ENCODE results near the gene ZBTB8B. TPM values are rescaled to one million over a fixed set of nuclear protein-coding genes. Genes with fewer than 3 reads are reported as not detected.
"Not testable (repeated sequence)": the region's sequence is repeated elsewhere in the genome, so short reads cannot be mapped to it uniquely, and the experiment has no call there.

ZBTB8B gene
- total and polyA plus RNA-seq, 7 donors = under 0.01 TPM; not detected in 5

GRCh38 chr1:32431736-32432400 is 33.0 kb upstream of the ZBTB8B start:
- no peak for TF ChIP-seq CTCF (IDR thresholded peaks at IDR 0.05)
- Histone ChIP-seq H3K9me3 (no peaks in the 10 kb centered on the region), H3K27ac (no peak overlapping the region), H3K36me3 (ENCODE audit: insufficient read depth in 1 of 2, low read depth in 1 of 2) (no peaks in the 10 kb centered on the region), H3K27me3 (ENCODE audit: insufficient read depth in 3 of 3, low read length in 2 of 3) (no peaks in the 10 kb centered on the region), H3K4me3 (no peak overlapping the region), H3K4me1 (peaks cover under 1% of the 10 kb centered on the region)
- 51 to 57% (median 54%) methylated on average over 4 of the region's 4 CpGs for WGBS, 3 donors
- ATAC-seq = no peak
- intact Hi-C loops (cut with DNase I) = no loop called here
- no peak for DNase-seq

GRCh38 chr1:32438136-32438535 is 26.7 kb upstream of the ZBTB8B start:
- Histone ChIP-seq H3K27ac (no peak overlapping the region), H3K4me1 (no peaks in the 10 kb centered on the region), H3K9me3 (no peaks in the 10 kb centered on the region), H3K27me3 (ENCODE audit: insufficient read depth in 3 of 3, low read length in 2 of 3) (peaks cover 0 to 10% (median 0%) of the 10 kb centered on the region in 3 donors), H3K4me3 (no peak overlapping the region), H3K36me3 (ENCODE audit: insufficient read depth in 1 of 2, low read depth in 1 of 2) (no peaks in the 10 kb centered on the region)
- ATAC-seq (no peak), DNase-seq (no peak)
- intact Hi-C loops (cut with DNase I) = no loop called here
- 47 to 76% (median 67%) methylated on average over 1 of the region's 1 CpG for WGBS, 3 donors
- TF ChIP-seq CTCF (IDR thresholded peaks at IDR 0.05) = no peak

GRCh38 chr1:32438777-32439176 is 26.1 kb upstream of the ZBTB8B start:
- H3K9me3 ChIP-seq; ATAC-seq; H3K27ac ChIP-seq; H3K4me1 ChIP-seq; DNase-seq; H3K27me3 ChIP-seq (ENCODE audit: insufficient read depth in 3 of 3, low read length in 2 of 3); intact Hi-C loops (cut with DNase I); H3K4me3 ChIP-seq; H3K36me3 ChIP-seq (ENCODE audit: insufficient read depth in 1 of 2, low read depth in 1 of 2): not testable (repeated sequence)
- 87 to 97% (median 92%) methylated on average over 4 of the region's 4 CpGs for WGBS, 3 donors

- intact Hi-C loops (cut with DNase I) = loop anchor here in 1 of 2 donors (10.0 kb wide), 1 partner anchor 183 kb away; no protein-coding TSS in a partner anchor
- H3K9me3 ChIP-seq; H3K4me1 ChIP-seq; H3K27me3 ChIP-seq (ENCODE audit: insufficient read depth in 3 of 3, low read length in 2 of 3); H3K4me3 ChIP-seq; H3K36me3 ChIP-seq (ENCODE audit: insufficient read depth in 1 of 2, low read depth in 1 of 2); H3K27ac ChIP-seq; ATAC-seq; DNase-seq: not testable (repeated sequence)
- 88 to 90% (median 90%) methylated on average over 10 of the region's 10 CpGs for WGBS, 3 donors
Observed at GRCh38 chr1:32441467-32441866, 23.4 kb upstream of the ZBTB8B start.

GRCh38 chr1:32447469-32448185 is 17.2 kb upstream of the ZBTB8B start:
- H3K27ac ChIP-seq = no peak overlapping the region
- H3K4me3 ChIP-seq = peak overlapping the region; percentile 15
- ATAC-seq (peak in 2 of 4 donors; percentile 30 to 70), DNase-seq (no peak)
- H3K9me3 ChIP-seq = peaks cover 2% of the 10 kb centered on the region
- intact Hi-C loops (cut with DNase I) = loop anchor here in 1 of 2 donors (10.0 kb wide), 1 partner anchor 177 kb away; no protein-coding TSS in a partner anchor
- H3K36me3 ChIP-seq (ENCODE audit: insufficient read depth in 1 of 2, low read depth in 1 of 2) = no peaks in the 10 kb centered on the region
- no peak for TF ChIP-seq CTCF (IDR thresholded peaks at IDR 0.05)
- no peaks in the 10 kb centered on the region for H3K27me3 ChIP-seq (ENCODE audit: insufficient read depth in 3 of 3, low read length in 2 of 3)
- no peaks in the 10 kb centered on the region for H3K4me1 ChIP-seq
- 23 to 26% (median 25%) methylated on average over 13 of the region's 13 CpGs for WGBS, 3 donors
